ENCODE results near the gene CCDC9. TPM values are rescaled to one million over a fixed set of nuclear protein-coding genes. Genes with fewer than 3 reads are reported as not detected.

Gene CCDC9
- total RNA-seq, 2 donors from 2014 or later, result 26.7 to 38.9 TPM

GRCh38 chr19:47221080-47221841 lies 35.1 kb upstream of the CCDC9 start:
- TF ChIP-seq CTCF (IDR thresholded peaks at IDR 0.05), result no peak
- Histone ChIP-seq H3K9me3 (no peaks in the 10 kb centered on the region), H3K27ac (no peak overlapping the region), H3K4me3 (no peak overlapping the region), H3K27me3 (replicated peaks; ENCODE audit: insufficient read depth) (no peaks in the 10 kb centered on the region), H3K36me3 (peaks cover 20% of the 10 kb centered on the region), H3K4me1 (ENCODE audit: control insufficient read depth in 1 of 2, low read depth in 2 of 2) (peaks cover 5 to 10% of the 10 kb centered on the region in 2 donors)
- DNase-seq (ENCODE audit: low spot score), result no peak
- no peak for ATAC-seq (ENCODE audit: insufficient number of reproducible peaks, low FRiP score, low read depth)

GRCh38 chr19:47221890-47222289 lies 34.4 kb upstream of the CCDC9 start:
- TF ChIP-seq CTCF (IDR thresholded peaks at IDR 0.05), result no peak
- Histone ChIP-seq H3K27me3 (replicated peaks; ENCODE audit: insufficient read depth) (no peaks in the 10 kb centered on the region), H3K4me3 (no peak overlapping the region), H3K27ac (no peak overlapping the region), H3K36me3 (peaks cover 20% of the 10 kb centered on the region), H3K4me1 (ENCODE audit: control insufficient read depth in 1 of 2, low read depth in 2 of 2) (peaks cover 9 to 15% of the 10 kb centered on the region in 2 donors), H3K9me3 (no peaks in the 10 kb centered on the region)
- ATAC-seq (ENCODE audit: insufficient number of reproducible peaks, low FRiP score, low read depth), result no peak
- no peak for DNase-seq (ENCODE audit: low spot score)

GRCh38 chr19:47225746-47226425 lies 30.4 kb upstream of the CCDC9 start:
- Histone ChIP-seq H3K36me3 (peaks cover 16% of the 10 kb centered on the region), H3K27ac (peak overlapping the region; percentile 99 to 100), H3K4me3 (peak overlapping the region; percentile 97), H3K9me3 (no peaks in the 10 kb centered on the region), H3K4me1 (ENCODE audit: control insufficient read depth in 1 of 2, low read depth in 2 of 2) (peaks cover 12 to 39% of the 10 kb centered on the region in 2 donors), H3K27me3 (replicated peaks; ENCODE audit: insufficient read depth) (no peaks in the 10 kb centered on the region)
- DNase-seq (ENCODE audit: low spot score), result peak; percentile 33
- ATAC-seq (ENCODE audit: insufficient number of reproducible peaks, low FRiP score, low read depth), result peak; percentile 31
- TF ChIP-seq CTCF (IDR thresholded peaks at IDR 0.05), result peak; percentile 29

- Histone ChIP-seq H3K4me3 (peak overlapping the region; percentile 97), H3K4me1 (ENCODE audit: control insufficient read depth in 1 of 2, low read depth in 2 of 2) (peaks cover 14 to 44% of the 10 kb centered on the region in 2 donors), H3K9me3 (no peaks in the 10 kb centered on the region), H3K27me3 (replicated peaks; ENCODE audit: insufficient read depth) (no peaks in the 10 kb centered on the region), H3K36me3 (peaks cover 8% of the 10 kb centered on the region), H3K27ac (peak overlapping the region; percentile 99 to 100)
- peak; percentile 39 for DNase-seq (ENCODE audit: low spot score)
- ATAC-seq (ENCODE audit: insufficient number of reproducible peaks, low FRiP score, low read depth), result no peak
- TF ChIP-seq CTCF (IDR thresholded peaks at IDR 0.05), result no peak
Measured at GRCh38 chr19:47226426-47227351, 29.6 kb upstream of the CCDC9 start.
